Muscle of leg (tissue), 11 donors: ENCODE measurements around the gene LGR6. TPM values are rescaled to one million over a fixed set of nuclear protein-coding genes. Genes with fewer than 3 reads are reported as not detected.

Experiments
- DNase-seq: peaks from one replicate; pipeline ENCODE4 v3.0.0; 2013
- H3K27ac ChIP-seq: one replicate; pipeline ENCODE4 v1.5.1; 2013; ENCODE audit warnings: mild to moderate bottlenecking, low read length, control low read depth
- H3K27me3 ChIP-seq: one replicate; pipeline ENCODE4 v1.6.1; 2013; ENCODE audit warnings: low read length; ENCODE audit not compliant: control insufficient read depth, insufficient read depth
- H3K36me3 ChIP-seq: one replicate; pipeline ENCODE4 v1.6.1; 2013; ENCODE audit warnings: low read length; ENCODE audit not compliant: control insufficient read depth, insufficient read depth
- H3K4me1 ChIP-seq: one replicate; pipeline ENCODE4 v1.6.1; 2013; ENCODE audit warnings: low read length; ENCODE audit not compliant: control insufficient read depth, insufficient read depth
- H3K4me3 ChIP-seq: one replicate; pipeline ENCODE4 v1.5.1; 2013; ENCODE audit warnings: low read length, control low read depth
- H3K9me3 ChIP-seq: replicated peaks from 2 replicates; pipeline ENCODE4 v1.6.1; 2013; ENCODE audit warnings: low read depth, low read length; ENCODE audit not compliant: control insufficient read depth
- WGBS: methylation state at CpG from one replicate; pipeline ENCODE4 v1.1.5; 2013; ENCODE audit warnings: missing lambda C conversion rate; ENCODE audit not compliant: insufficient coverage; 5-methylcytosine and 5-hydroxymethylcytosine counted together
- polyA plus RNA-seq, 8 donors: library from polyadenylated mRNA; unstranded; fragments of 120-200 nt; gene quantifications; one replicate each; pipeline versions ENCODE4 v1.2.1 to v1.2.3, GENCODE V29; 2013; ENCODE audit warnings: inconsistent platforms in 1 of 8, low replicate concordance in 1 of 8; ENCODE audit not compliant: insufficient read length in 8 of 8, insufficient read depth in 1 of 8
- total RNA-seq: library from RNA; stranded (reverse); fragments of 120-200 nt; gene quantifications from one replicate; pipeline ENCODE4 v1.2.4, GENCODE V29; 2013

LGR6 gene
- total and polyA plus RNA-seq, 9 donors: 0.09 to 4.2 (median 0.31) TPM

DNA sequence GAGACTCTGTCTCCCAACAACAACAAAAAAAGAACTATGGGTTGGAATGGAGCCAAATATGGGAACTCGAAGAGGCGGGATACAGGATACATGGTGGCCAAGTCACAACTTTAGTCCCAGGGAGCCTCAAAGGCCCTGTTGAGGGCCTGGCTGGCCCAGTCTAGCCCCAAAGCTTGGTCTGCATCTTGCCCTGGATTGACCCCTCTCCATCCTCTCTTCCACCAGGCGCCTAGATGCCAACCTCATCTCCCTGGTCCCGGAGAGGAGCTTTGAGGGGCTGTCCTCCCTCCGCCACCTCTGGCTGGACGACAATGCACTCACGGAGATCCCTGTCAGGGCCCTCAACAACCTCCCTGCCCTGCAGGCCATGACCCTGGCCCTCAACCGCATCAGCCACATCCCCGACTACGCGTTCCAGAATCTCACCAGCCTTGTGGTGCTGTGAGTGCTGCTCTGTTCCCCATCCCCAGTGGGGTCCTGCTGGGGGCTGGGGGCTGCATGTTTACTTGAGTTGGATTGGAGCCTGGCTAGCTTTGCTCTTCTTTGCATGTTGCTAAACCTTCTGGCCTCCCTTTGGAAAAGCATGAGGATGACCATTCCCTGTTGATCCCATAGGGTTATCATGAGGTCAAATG is 82.6 kb downstream of the LGR6 start:
- no peak for DNase-seq

DNA sequence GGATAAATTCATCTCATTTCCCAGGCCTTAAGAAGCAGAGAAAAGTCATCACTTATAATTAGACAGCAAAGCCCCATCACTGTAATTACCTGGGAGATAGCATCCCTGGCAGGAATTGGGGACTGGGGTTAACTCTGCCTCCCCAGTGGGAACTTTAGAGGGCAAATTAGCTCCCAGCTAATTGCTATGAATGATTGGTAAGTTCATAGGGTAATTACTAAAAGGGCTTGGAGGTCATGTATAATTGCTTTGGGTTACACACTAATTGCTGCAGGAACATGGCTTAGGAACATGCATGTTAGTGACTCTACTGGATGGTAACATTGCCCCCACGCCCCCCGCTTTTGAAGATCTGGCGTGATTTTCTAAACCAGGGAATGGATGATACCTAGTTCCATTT is 83.3 kb downstream of the LGR6 start:
- Histone ChIP-seq H3K36me3 (no peaks in the 10 kb centered on the region), H3K4me3 (no peak overlapping the region), H3K9me3 (no peaks in the 10 kb centered on the region), H3K27me3 (peaks cover 9% of the 10 kb centered on the region), H3K4me1 (peaks cover 13% of the 10 kb centered on the region), H3K27ac (no peak overlapping the region)
- DNase-seq: no peak
- WGBS: 93% methylated on average over 3 of the region's 3 CpGs

More for the DNA sequence above, 82.6 kb downstream of the LGR6 start:
- H3K4me1 ChIP-seq: peaks cover 6% of the 10 kb centered on the region
- H3K27me3 ChIP-seq: peaks cover 8% of the 10 kb centered on the region
- H3K27ac ChIP-seq: no peak overlapping the region
- H3K4me3 ChIP-seq: no peak overlapping the region
- no peaks in the 10 kb centered on the region for H3K36me3 ChIP-seq
- 88% methylated on average over 7 of the region's 11 CpGs for WGBS
- no peaks in the 10 kb centered on the region for H3K9me3 ChIP-seq

DNA sequence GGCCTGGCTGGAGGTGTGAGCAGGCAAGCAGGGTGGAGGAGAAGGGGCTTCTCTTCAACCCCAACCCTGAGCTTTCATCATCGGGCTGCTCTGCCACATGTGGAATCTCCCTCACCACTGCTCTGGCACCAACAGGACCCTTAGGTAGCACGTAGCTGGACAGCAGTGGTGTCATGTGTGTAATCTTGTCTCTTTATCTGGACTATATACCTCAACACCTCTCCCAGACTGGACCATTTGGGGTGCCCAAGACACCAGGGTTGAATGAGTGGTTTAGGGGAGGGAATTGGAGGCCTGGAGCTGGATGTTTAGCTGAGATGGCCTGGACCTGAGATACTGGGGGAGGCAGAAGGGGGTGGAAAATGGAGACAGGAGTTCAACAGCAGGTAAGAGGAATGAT is 85.2 kb downstream of the LGR6 start:
- H3K4me1 ChIP-seq: peaks cover 31% of the 10 kb centered on the region
- no CpG with 5 or more reads among the region's 2 CpGs for WGBS
- no peak overlapping the region for H3K4me3 ChIP-seq
- no peak overlapping the region for H3K27ac ChIP-seq
- H3K36me3 ChIP-seq: no peaks in the 10 kb centered on the region
- no peaks in the 10 kb centered on the region for H3K9me3 ChIP-seq
- DNase-seq: no peak
- peaks cover 13% of the 10 kb centered on the region for H3K27me3 ChIP-seq

DNA sequence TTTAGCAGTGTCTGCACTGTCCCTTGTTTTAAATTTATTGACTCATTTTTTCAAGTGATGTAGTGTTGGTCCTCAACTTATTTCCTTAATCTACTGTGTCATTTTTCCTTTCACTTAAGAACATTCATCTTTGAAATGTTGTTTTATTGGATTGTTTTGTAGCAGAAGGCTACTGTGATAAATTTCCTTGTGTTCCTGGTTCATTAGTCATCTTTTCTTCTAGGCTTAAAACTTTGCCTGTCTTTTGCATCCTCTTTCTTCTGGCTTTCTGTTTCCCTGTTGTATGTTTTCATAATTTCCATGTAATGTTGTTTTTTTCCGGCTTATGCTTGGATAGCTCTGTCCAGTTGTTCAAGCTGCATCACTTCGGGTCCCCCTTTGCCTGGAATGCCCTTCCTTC is 86.2 kb downstream of the LGR6 start:
- Histone ChIP-seq H3K4me1 (peaks cover 31% of the 10 kb centered on the region), H3K36me3 (no peaks in the 10 kb centered on the region), H3K27ac (no peak overlapping the region), H3K4me3 (no peak overlapping the region), H3K9me3 (no peaks in the 10 kb centered on the region), H3K27me3 (peaks cover 16% of the 10 kb centered on the region)
- DNase-seq: no peak
- WGBS: 53% methylated on average over 2 of the region's 2 CpGs

DNA sequence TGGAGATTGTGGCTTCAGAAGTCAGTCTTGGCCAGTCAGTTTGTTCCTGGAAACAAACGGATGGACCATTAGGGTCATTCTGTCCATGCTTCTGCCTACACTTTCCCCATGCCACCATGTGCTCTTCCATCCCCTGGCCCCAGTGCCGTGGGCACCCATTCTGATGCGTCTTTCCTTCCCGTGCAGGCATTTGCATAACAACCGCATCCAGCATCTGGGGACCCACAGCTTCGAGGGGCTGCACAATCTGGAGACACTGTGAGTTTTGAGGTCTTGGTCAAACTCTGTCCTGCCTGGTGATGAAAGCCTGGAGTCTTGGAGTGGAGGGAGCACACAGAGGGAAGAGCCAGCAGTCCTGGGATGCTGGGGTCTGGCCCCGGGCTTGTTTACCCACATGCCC is 87.0 kb downstream of the LGR6 start:
- WGBS: 78% methylated on average over 4 of the region's 7 CpGs
- H3K4me3 ChIP-seq: no peak overlapping the region
- H3K36me3 ChIP-seq: no peaks in the 10 kb centered on the region
- peaks cover 16% of the 10 kb centered on the region for H3K27me3 ChIP-seq
- no peak for DNase-seq
- H3K9me3 ChIP-seq: no peaks in the 10 kb centered on the region
- H3K27ac ChIP-seq: no peak overlapping the region
- peaks cover 31% of the 10 kb centered on the region for H3K4me1 ChIP-seq

DNA sequence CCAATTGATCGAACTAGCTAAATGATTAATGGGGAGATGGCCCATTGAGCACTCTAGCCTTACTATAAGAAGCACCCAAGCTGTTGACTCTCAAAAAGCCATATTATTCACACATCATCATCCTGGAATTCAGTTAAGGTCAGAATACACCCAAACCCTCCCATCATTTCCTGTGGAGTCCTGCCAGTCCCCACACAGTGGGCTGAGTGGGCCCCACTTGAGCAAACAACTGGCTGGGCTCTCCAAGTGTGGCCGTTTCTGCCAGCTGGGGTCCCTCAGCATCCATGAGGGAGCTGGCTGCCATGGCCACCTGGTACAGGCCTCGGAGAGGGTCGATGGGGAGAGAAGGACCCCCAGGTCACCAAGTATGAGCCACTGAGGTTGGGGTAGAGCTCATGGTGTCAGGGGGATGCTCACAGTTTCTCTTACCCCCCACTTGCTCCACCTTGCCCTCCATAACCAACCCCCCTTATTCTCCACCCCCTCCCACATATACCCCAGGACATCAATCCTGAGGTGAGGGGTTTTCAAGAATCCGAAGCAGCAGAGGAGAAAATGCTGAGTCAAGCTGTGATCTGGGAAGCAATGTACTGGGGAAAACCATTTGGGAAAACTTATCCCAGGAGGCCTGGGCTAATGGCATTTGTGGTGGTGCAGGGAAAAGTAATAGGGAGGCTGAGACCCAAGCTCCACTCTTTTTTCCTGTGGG is 87.9 kb downstream of the LGR6 start:
- H3K4me1 ChIP-seq: peaks cover 31% of the 10 kb centered on the region
- DNase-seq: no peak
- no peaks in the 10 kb centered on the region for H3K36me3 ChIP-seq
- no peak overlapping the region for H3K4me3 ChIP-seq
- WGBS: 43% methylated on average over 1 of the region's 5 CpGs
- no peak overlapping the region for H3K27ac ChIP-seq
- H3K9me3 ChIP-seq: no peaks in the 10 kb centered on the region
- H3K27me3 ChIP-seq: peaks cover 16% of the 10 kb centered on the region

DNA sequence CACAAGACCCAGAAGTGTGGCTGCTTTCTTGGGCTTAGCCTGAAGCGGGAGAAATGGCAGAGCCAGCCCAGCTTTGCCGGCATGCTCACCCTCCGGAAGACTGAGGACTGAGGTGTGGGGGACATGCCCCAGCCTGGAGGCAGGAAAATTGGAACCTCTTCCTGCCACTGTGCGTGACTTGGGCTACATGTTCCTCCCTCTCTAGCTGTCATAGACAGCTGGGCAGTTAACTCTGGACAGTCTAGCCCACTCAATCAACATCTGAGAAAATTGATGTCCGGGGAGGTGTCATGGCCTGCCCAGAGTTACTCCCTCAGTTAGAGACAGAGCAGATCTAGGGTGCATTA is 88.4 kb downstream of the LGR6 start:
- DNase-seq: no peak
- WGBS: 64% methylated on average over 4 of the region's 5 CpGs
- Histone ChIP-seq H3K4me3 (no peak overlapping the region), H3K4me1 (peaks cover 35% of the 10 kb centered on the region), H3K9me3 (no peaks in the 10 kb centered on the region), H3K27ac (no peak overlapping the region), H3K36me3 (no peaks in the 10 kb centered on the region), H3K27me3 (peaks cover 16% of the 10 kb centered on the region)

DNA sequence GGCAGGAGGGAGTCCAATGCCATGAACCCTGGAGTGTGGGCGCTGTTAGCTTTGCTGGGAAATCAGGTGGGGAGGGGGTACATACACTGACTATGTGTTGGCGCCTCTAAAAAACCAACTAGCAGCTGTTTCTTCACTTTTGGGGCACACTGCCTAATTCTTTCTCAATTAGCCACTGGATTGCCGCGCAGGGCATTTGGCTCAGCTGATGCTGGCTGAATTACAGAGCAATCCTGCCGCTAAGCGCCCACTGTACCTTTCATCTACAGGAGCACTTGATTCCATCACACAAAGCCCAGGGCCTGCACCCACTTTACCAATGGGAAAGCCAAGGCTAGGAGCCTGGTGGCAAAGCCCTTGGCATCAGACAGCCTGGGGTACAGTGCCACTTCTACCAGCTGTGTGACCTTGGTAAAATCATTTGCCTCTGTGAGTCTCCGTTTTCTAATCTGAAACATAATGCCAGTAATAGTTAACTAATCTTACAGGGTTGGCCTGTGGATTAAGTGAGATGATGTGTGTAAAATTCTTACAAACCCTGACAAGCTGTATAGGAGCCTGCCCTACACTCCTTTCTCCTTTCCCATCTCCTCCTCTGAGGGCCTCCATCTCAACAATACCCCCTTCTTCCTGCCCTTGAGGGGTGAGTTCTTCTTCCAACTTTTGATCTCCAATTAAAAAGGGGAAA is 89.1 kb downstream of the LGR6 start:
- WGBS: 89% methylated on average over 4 of the region's 7 CpGs
- peaks cover 39% of the 10 kb centered on the region for H3K4me1 ChIP-seq
- no peak for DNase-seq
- H3K27ac ChIP-seq: no peak overlapping the region
- peaks cover 16% of the 10 kb centered on the region for H3K27me3 ChIP-seq
- H3K9me3 ChIP-seq: no peaks in the 10 kb centered on the region
- H3K36me3 ChIP-seq: no peaks in the 10 kb centered on the region
- H3K4me3 ChIP-seq: no peak overlapping the region

DNA sequence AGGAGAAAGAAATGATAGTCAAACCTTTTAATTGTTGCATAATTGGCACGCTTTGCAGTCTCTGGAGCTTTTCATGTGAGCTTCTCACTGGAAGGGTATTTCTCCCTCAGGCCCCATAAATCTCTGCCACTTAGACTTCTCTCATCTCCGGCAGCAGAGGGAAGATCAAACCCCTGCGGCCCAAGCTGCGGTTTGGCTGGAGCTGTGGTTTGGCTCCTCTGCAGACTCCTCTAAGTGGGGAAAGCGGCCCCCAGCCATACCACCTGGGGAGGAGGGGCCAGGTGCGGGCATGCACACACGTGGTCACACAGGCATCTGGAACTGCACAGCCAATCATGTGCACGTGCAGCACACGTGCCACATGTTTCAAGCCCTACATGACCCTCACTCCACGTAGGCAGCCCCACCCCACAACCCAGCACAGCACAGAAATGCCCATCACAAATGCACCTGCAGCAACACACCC is 89.8 kb downstream of the LGR6 start:
- DNase-seq: no peak
- no peak overlapping the region for H3K27ac ChIP-seq
- WGBS: 7% methylated on average over 8 of the region's 10 CpGs

DNA sequence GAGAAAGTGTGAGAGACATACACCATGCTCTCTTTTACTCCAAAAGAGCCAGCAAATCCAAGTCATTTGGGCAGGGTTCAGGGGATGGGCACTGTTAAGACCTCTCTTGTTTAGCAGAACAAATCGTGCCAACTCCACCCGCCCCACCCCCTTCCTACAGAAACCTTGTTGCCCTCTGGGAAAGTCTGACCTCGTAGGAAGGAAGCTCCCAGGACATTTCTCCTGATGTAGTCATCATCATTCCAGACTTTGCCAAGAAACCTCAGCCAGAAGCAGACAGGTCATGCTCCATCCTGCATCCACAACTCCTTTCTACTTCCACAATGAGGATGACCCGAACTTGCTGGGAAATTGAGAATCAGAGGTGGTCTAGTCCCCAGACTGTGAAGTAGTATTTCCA is 90.4 kb downstream of the LGR6 start:
- Histone ChIP-seq H3K4me3 (no peak overlapping the region), H3K27ac (no peak overlapping the region), H3K36me3 (no peaks in the 10 kb centered on the region), H3K4me1 (peaks cover 39% of the 10 kb centered on the region), H3K9me3 (no peaks in the 10 kb centered on the region), H3K27me3 (peaks cover 16% of the 10 kb centered on the region)
- 100% methylated on average over 2 of the region's 4 CpGs for WGBS
- no peak for DNase-seq

More for the DNA sequence above, 89.8 kb downstream of the LGR6 start:
- H3K4me3 ChIP-seq: no peak overlapping the region
- peaks cover 18% of the 10 kb centered on the region for H3K27me3 ChIP-seq
- no peaks in the 10 kb centered on the region for H3K9me3 ChIP-seq
- peaks cover 39% of the 10 kb centered on the region for H3K4me1 ChIP-seq
- no peaks in the 10 kb centered on the region for H3K36me3 ChIP-seq
